Panc1 (cell line): ENCODE data around the gene FRMD5. TPM values are rescaled to one million over a fixed set of nuclear protein-coding genes. Genes with fewer than 3 reads are reported as not detected.
A peak's percentile ranks its signal among the peaks of the same experiment; 100 is the strongest.

Experiments
- ATAC-seq: fragments of 200-7000 bp; cut with Tn5 transposase; 2 replicates; pipeline ENCODE4 v1.9.1; 2020; ENCODE audit warnings: mild to moderate bottlenecking, moderate library complexity
- BruUV-seq: library from RNA; stranded (reverse); fragments of 400-500 nt; replicated peaks from 2 replicates; lab custom pipeline; 2021; lab: Mats Ljungman, UMichigan
- CTCF ChIA-PET: fragments of 300-600 bp; sonication (Branson Sonifier 250); formaldehyde crosslinking; loops from one replicate; lab custom pipeline; 2022; ENCODE audit warnings: antibody characterized with exemption; lab: Charles Lee
- POLR2A ChIA-PET: fragments of 300-600 bp; sonication (Branson Sonifier 250); formaldehyde crosslinking; loops from one replicate; lab custom pipeline; 2022; ENCODE audit warnings: antibody characterized with exemption; lab: Charles Lee
- DNase-seq: peaks from one replicate; pipeline ENCODE4 v3.0.0-alpha.2; 2010; ENCODE audit warnings: low read depth, low spot score
- H3K27ac ChIP-seq: 2 replicates; pipeline ENCODE4 v1.5.1; 2011; ENCODE audit warnings: mild to moderate bottlenecking, low read length, inconsistent platforms
- H3K27me3 ChIP-seq: fragments of 200-500 bp; sonication (Bioruptor generic); 2 replicates; pipeline ENCODE4 v1.6.0; 2014; ENCODE audit warnings: low read length, inconsistent platforms; ENCODE audit not compliant: control insufficient read depth, insufficient read depth
- H3K36me3 ChIP-seq: fragments of 200-500 bp; sonication (Bioruptor generic); 2 replicates; pipeline ENCODE4 v1.5.1; 2014; ENCODE audit warnings: inconsistent platforms, mild to moderate bottlenecking, low read length, moderate library complexity; ENCODE audit not compliant: control insufficient read depth, insufficient read depth
- H3K4me1 ChIP-seq: 2 replicates; pipeline ENCODE4 v1.5.1; 2011; ENCODE audit warnings: inconsistent platforms, mild to moderate bottlenecking, low read length, moderate library complexity; ENCODE audit not compliant: control insufficient read depth, insufficient read depth
- H3K4me3 ChIP-seq, 2 experiments: 2 replicates each; pipeline ENCODE4 v1.5.1; 2011 to 2012; ENCODE audit warnings: low read depth in 2 of 2, low read length in 2 of 2, mild to moderate bottlenecking in 2 of 2, inconsistent platforms in 1 of 2, moderate library complexity in 1 of 2
- H3K9me3 ChIP-seq: fragments of 200-500 bp; sonication (Bioruptor generic); 2 replicates; pipeline ENCODE4 v1.5.1; 2014; ENCODE audit warnings: low read depth, mild to moderate bottlenecking, inconsistent platforms, low read length, moderate library complexity; ENCODE audit not compliant: control insufficient read depth, insufficient read depth
- CTCF ChIP-seq: fragments of 450-650 bp; IDR thresholded peaks from 2 replicates; pipeline ENCODE4 v1.5.1; 2017; ENCODE audit warnings: mild to moderate bottlenecking
- POLR2AphosphoS5 ChIP-seq: IDR thresholded peaks from 2 replicates; pipeline ENCODE4 v1.6.1; 2012; ENCODE audit warnings: mild to moderate bottlenecking, low read depth, low read length, moderate library complexity
- REST ChIP-seq, 2 experiments: IDR thresholded peaks; 2 replicates each; pipeline ENCODE4 v1.6.1; 2011 to 2012; ENCODE audit warnings: low read depth in 2 of 2, control low read depth in 1 of 2, low read length in 1 of 2, mild to moderate bottlenecking in 1 of 2, moderate library complexity in 1 of 2; ENCODE audit not compliant: insufficient read depth in 1 of 2
- SIN3A ChIP-seq: IDR thresholded peaks from 2 replicates; pipeline ENCODE4 v1.6.1; 2012; ENCODE audit warnings: low read depth, mild to moderate bottlenecking, low read length, moderate library complexity, borderline replicate concordance; ENCODE audit not compliant: insufficient read depth
- TCF7L2 ChIP-seq: IDR thresholded peaks from 2 replicates; pipeline ENCODE4 v1.6.1; 2011; ENCODE audit warnings: mild to moderate bottlenecking, low read depth, low read length, inconsistent platforms
- in situ Hi-C: cut with HindIII; loops from 2 replicates; pipeline ENCODE4 v1.10.0; 2016; ENCODE audit warnings: low sequenced_read_pairs, low pct_unique_long_range_greater_than_20kb
- intact Hi-C: fragments of 100-400 bp; cut with micrococcal nuclease; formaldehyde crosslinking; loops from one replicate; pipeline ENCODE4 v1.10.0; 2022; ENCODE audit not compliant: unreplicated experiment
- total RNA-seq: library from RNA; stranded (reverse); gene quantifications from one replicate; pipeline ENCODE4 v1.2.1, GENCODE V29; 2021; ENCODE audit not compliant: unreplicated experiment

Gene FRMD5
- total RNA-seq, 1 experiment from 2014 or later = 18.3 TPM

DNA sequence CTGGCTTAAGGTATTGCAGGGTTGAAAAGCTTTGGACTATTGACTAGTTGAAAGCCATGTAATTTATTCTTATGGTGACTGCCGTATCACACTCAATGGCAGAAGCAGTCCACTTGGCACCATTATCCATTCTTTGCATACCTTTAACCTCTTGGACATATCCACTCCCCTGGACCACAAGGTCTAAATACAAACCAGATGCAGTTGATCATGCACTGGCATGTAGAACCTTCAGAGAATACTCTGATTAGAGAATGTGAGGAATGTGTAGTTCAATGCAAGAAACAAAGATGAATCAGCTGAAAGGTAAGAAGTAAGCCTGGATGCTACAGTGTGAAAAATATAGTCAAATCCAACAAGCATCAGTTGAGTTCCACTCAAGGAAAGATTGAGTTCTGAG lies 93.1 kb downstream of the FRMD5 start:
- ATAC-seq (peak; percentile 22), DNase-seq (no peak)
- CTCF ChIA-PET = no interaction called here
- Histone ChIP-seq H3K9me3 (no peaks in the 10 kb centered on the region), H3K36me3 (no peaks in the 10 kb centered on the region), H3K27ac (peak overlapping the region; percentile 94), H3K4me1 (peaks cover 47% of the 10 kb centered on the region), H3K4me3 (no peak overlapping the region), H3K27me3 (no peaks in the 10 kb centered on the region)
- POLR2A ChIA-PET = interaction anchor here (0.5 kb wide), 1 partner anchor 1096 kb away, joined by 3 read pairs; no protein-coding TSS in a partner anchor
- in situ Hi-C loops = no loop called here
- BruUV-seq = no TSS peak
- TF ChIP-seq REST (IDR thresholded peaks at IDR 0.05; ENCODE audit: insufficient read depth in 1 of 2, low read depth in 2 of 2, low read length in 1 of 2) (no peak), SIN3A (no peak), CTCF (no peak), POLR2AphosphoS5 (no peak), TCF7L2 (no peak)
- intact Hi-C loops = no loop called here

DNA sequence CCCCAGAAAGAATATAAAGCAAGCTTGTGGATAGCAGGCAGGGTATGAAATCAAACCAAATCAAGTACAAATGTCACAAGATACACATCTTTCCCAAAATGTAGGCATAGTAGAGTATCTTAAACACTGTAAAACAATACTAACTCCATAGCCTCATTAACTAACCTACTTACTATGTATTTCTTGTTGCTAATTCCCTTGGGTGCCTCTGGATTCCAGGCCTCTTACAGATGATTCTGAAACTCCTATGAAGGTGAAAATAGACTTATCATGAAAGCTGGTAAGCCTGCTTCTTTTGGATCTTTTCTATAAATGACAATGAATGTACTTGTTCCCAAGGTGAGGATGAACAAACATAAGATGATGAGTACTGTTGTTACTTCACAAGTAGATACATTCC lies 93.8 kb downstream of the FRMD5 start:
- H3K4me3 ChIP-seq = no peak overlapping the region
- no peaks in the 10 kb centered on the region for H3K9me3 ChIP-seq
- POLR2A ChIA-PET = no interaction called here
- peaks cover 45% of the 10 kb centered on the region for H3K4me1 ChIP-seq
- intact Hi-C loops (no loop called here), in situ Hi-C loops (no loop called here)
- no peaks in the 10 kb centered on the region for H3K36me3 ChIP-seq
- peak overlapping the region; percentile 94 for H3K27ac ChIP-seq
- ATAC-seq (no peak), DNase-seq (no peak)
- TF ChIP-seq SIN3A (no peak), POLR2AphosphoS5 (no peak), REST (IDR thresholded peaks at IDR 0.05; ENCODE audit: insufficient read depth in 1 of 2, low read depth in 2 of 2, low read length in 1 of 2) (no peak), CTCF (no peak), TCF7L2 (no peak)
- CTCF ChIA-PET = no interaction called here
- H3K27me3 ChIP-seq = no peaks in the 10 kb centered on the region
- BruUV-seq = no TSS peak
